NAMALWA (cell line): ENCODE results near the gene EIF4E.
"Not testable (repeated sequence)": the region's sequence is repeated elsewhere in the genome, so short reads cannot be mapped to it uniquely, and the experiment has no call there.

Experiments
- DNase-seq: peaks from one replicate; pipeline ENCODE4 v3.0.0-alpha.2; 2015; ENCODE audit warnings: low spot score

The EIF4E gene, protein sequence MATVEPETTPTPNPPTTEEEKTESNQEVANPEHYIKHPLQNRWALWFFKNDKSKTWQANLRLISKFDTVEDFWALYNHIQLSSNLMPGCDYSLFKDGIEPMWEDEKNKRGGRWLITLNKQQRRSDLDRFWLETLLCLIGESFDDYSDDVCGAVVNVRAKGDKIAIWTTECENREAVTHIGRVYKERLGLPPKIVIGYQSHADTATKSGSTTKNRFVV

DNA sequence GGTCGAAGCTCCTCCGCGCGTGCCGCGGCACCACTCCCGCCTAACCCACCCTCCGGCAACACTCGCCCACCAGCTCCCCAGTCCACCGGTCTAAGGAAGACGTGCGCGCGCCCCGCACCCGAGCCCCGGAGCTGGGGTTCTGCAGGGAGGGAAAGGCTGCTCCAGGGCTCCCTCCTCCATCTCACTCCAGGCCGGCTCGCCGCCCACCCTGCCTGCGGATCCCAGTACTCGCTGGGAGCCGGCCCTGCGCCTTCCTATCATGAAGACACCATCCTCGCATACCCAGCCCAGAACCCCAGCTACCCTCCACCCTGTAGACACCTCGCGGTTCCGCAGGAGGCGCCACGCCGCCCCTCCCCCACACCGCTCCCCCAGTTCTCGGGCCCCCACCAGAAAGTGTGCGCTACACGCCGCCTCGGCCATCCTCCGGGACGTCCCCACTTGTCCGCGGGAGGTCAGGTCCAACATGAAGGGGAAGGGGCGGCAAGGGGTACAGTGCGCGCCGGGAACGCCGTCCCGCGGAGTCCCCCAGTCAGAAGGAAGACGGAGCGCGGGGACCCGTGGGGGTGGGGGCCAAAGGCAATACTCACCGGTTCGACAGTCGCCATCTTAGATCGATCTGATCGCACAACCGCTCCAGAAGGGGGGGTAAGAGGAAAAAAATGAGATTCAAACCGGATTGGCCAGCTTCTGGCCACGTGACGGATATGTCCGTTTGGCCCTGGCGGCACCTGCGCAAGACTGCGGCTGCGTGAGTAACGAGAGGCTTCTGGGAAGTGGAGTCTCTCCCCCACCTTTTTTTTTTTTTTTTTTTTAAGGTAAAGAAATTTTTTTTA is at the start of gene EIF4E:
Gene EIF4E (minus strand): TSS at position 629 of the 836 bp plus-strand sequence. CDS start 21 bp downstream, at position 608.
- DNase-seq: peak; percentile 99

DNA sequence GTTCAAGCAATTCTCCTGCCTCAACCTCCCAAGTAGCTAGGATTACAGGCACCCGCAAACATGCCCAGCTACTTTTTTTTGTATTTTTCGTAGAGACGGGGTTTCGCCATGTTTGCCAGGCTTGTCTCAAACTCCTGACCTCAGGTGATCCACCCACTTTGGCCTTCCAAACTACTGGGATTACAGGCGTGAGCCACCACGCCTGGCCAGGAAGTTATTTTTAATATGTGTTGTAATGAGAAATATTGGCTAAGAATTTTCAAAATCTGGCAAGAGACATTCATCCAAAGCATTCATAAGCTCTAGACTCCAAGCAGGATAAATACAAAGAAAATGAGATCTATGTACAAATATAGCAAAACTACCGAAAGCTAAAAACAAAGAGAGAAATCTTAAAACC is 48.6 kb upstream of the EIF4E start:
- no peak for DNase-seq

DNA sequence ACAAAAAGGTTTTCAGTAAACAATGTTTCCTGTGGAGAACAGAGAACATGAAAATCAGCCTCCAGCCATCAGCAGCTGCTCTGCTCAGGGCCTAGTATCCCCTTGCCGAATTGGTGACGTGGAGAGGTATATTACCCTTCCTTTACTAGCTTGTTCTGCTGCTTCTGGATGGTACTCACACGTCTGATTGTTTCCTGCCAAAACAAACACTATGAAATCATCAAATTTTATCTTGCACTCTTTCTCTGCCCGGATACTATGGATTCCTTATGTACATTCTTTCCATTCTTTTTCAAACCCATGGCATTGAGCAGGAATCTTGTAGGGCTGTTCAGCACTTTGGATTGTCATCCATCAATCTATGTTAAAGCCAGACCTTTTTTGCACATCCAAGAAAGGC is 47.8 kb upstream of the EIF4E start:
- no peak for DNase-seq

DNA sequence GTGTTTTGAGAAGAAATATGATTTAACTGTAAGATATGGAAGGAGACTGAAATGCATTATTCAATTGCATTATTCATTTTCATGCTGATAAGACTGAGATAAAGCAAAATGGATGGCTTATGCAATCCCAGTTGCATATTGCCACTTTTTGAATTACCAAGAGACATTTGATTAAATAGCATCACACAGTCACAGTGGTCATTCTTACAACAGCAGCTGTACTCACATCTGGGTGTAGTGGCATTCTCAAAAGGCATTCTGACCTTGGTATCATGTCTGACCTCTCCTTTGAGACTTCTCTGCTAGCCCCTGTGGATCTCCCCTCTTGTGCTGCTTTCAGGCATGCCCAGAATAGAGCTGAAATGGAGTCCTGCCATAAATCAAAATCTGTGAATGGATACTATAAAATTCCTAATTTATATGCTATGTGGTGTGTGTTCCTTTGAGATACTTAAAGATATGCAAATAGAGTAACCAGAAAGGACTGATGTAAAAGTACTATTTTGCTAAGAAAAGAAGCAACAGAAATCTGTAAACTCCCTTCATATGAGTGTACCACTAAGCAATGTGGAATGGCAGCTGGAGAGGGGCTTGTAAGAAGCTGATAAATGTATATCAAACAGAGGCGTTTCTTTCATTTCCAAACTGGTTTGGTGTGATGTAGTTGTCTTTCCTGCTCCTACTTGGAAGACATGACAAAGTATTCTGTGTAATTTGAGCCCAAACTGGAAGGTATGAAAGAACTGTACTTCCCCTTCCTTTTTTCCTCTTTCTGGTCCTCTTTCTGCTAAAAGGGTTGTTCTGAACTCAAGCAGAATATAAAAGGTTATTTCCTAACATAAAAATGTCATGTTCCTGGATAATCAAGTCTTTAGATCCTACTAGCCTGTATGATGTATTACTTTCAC is 41.2 kb upstream of the EIF4E start:
- peak; percentile 30 for DNase-seq

DNA sequence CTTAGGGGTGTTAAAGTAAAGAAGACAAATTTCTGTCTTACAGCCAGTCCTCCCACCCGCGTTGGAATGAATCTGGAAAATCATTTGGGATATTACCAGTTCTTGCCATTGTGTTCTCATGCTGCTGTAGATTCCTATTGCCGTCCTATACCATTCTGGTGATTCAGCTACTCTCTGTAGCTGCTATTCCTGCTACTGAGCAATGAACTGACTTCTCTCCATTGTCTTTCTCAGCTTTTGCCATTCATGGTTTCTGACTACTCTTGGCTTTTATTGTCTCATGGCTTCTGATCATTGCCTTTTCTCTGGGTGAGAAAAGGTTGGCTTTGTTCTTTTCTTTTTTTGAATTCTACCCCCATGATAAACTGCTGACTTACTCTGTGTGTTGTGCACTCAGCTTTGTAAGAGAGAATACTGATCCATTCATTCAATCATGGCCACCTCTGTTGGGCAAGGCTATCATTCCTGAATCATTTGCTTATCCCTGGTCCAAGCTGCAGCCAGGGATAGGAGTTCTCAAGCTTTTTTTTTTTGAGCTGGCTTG is 38.9 kb upstream of the EIF4E start:
- no peak for DNase-seq

DNA sequence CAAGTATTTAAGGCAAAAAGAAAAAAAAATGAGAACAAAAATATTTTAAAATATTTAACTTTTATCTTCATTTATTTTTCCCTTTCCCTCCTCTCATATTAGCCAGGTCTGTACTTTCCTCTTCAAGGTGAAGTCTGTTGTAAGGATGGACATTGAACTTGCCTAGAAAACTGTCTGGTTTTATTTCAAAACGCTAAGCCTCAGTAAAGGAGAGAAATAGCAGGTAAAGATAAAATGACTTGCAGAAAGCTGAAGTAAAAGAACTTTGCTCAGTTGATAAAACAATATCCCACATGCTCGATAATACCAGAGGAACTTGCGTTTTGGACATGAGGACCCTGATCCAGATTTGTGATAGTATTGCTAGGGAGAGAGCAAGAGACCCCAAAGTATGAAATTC is 38.0 kb upstream of the EIF4E start:
- DNase-seq: no peak

DNA sequence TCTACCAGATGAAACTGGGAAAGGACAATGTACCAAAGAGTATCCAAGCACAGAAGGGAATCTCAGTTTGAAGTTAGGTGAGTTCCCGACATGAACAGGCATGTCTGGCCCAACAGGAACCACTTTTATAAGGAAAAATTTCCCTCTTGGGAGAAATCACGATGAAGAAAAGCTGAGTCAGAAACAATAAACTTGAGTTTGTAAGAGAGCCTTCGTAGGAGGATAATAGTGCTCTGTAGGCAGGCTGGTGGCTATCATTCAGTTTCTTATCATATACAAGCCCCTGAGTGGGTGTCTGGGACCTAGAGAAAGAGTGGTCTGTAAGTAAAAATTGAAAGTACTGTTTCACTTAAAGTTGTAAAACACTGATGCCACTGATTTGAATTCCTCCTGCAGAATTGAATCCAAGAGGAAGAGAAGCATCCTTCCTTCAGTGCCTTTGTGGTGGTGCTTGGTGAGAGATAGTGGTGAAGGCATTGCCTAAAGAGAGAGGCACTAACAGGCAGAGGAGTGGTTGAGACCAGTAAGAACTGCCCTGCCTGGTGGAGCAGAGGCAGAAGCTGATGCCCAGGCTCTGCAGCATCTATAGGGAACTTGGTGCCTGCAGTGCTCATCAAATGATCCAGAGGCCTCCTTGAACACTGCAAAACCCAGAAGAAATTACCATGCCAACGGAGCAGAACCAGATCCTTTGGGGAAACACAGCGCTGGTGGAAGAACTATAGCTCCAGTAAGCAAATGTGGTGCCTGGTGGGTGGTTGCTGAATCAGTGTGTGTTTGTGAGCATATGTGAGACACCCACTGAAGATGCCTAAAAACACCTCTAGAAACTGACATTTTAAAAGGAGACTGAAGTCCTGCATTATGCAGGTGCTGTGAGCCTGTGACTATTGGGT is 34.9 kb upstream of the EIF4E start:
- DNase-seq: no peak

DNA sequence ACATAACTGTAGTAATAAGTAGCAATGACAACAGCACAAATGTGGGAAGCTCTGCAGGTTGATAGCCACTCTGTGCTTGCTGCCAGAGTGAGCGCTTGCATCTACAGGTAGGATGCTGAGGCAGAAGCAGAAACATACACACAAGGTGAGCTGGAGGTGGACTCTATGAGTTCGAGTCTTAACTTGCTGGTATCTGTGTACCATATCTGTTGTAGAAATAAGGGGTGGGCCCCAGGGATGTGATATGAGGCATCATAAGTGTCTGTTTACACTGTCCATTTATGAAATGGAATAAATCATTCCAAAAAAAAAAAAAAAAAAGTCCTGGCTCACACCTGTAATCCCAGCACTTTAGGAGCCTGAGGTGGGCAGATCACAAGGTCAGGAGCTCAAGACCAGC is 32.8 kb upstream of the EIF4E start:
- no peak for DNase-seq

DNA sequence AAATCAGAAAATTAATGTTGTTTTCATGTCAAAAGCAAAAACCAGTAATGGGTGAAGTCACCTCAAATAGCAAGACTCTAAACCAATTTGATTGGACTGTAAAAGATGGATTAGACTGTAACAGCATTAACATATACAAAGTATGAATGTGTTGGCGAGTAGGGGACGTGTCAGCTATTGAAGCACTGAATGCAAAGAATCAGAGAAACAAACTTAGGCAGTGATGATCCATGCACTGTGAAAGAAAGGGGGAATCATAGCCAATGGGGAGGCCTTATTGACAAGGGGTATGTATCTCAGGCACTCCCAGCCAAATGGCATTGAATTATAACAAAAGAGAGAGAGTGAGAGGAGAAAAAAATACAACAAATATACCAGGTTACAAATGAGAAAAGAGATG is 30.5 kb upstream of the EIF4E start:
- no peak for DNase-seq

DNA sequence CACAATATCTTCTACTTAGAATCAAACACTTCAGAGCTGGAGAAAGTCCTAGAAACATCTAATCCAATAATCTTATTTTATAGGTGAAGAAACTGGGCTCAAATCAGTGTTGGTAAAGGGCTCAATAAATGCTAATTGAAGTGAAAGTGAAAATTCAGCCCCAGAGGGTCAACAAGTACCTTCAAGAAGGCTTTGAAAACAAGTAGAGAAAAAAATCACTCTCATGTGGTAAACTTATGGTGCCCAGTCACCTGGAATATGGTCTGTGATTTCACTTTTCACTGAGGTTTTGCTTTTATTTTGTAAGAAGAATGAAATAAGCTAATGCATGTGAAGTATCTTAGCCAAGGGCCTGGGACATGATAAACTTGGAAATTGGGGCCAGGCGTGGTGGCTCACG is 29.1 kb upstream of the EIF4E start:
- no peak for DNase-seq

DNA sequence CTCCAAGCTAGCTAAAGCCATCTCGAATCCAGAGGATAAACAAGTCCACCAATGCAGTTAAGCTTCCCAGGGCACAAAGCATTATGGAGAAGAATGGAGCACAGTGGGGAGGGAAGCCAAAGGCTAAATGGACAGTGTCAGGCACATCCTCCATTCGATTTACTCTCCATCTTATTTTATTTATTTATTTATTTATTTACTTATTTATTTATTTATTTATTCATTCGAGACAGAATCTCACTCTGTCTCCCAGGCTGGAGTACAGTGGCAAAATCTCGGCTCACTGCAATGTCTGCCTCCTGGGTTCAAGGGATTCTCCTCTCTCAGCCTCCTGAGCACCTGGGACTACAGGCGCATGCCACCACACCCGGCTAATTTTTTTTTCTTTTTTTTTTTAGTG is 26.3 kb upstream of the EIF4E start:
- DNase-seq: no peak

DNA sequence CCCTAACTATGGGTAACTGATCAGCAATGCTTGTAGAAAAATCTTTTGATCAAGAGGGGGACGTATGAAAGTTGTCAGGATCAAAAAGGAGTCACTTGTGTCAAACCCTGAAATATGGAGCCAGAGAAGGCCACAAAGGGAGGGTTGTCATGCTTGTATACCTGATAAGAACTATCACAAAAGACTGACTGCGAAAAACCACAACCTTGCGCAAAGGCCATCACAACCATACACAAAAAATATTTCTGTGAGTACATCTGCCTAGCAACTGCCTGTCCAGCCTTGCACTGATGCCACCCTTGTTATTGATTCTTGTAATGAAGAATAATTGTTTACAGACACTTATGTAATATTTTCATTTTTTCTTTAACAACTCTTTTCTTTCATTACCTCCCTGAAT is 22.8 kb upstream of the EIF4E start:
- DNase-seq: no peak

DNA sequence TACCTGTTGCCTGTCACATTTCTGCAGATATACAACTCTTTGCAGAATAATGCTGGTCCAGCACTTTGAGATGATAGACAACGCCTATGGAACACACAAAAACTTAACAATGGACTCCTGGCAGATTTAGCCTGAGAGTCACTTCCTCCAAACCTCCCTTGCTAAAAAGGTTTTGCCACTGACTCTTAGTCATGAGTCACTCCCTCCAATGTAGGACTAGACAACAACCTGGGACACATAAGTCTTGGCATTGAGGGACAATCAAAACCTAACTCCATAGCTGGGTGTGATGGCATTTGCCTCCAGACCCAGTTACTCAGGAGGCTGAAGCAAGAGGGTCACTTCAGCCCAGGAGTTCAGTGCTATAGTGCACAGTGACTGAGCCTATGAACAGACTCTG is 22.0 kb upstream of the EIF4E start:
- no peak for DNase-seq

DNA sequence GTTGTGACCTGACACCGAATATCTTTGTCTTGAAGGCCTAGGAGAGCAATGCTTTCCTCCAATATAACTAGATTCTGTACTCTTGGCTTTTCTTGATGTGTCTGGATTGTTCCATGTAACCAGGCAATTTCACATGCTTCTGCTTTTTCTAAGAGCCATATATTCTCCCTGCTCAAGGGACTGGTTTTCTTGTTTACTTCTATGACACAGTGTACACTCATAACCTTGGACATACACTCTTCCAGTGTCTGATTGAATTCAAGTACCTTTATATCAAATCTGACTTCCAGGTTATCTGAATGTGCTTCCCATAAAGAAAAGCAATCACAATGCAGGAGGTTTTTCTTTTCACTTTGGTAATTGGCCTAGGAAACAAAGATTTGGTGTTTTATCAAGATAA is 17.4 kb upstream of the EIF4E start:
- no peak for DNase-seq

DNA sequence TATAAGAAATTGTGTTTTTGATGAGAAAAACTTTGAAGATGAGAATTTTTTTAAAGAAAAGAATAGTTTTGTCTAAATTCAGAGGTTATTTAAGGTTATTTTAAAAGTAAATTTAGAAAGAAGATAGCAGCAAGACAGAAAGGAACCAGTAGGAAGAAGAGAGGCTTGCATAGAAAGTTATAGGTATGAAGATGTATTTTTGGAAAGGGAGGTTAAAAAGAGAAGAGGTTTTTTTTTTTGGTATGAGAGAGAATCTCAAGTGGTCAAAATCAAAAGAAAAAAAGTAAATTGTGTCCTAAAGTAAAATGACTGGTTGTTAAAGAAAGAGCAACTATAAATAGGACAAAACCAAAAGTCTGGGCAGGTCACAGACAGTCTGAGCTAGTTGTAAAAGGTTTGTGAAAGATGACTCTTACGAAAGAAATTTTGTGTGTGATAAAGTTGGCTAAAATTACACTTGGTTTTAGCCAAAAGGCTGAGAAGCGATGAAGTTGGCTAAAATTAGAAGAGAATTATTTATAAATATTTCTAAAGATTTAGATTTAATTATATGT is 16.4 kb upstream of the EIF4E start:
- DNase-seq: no peak

DNA sequence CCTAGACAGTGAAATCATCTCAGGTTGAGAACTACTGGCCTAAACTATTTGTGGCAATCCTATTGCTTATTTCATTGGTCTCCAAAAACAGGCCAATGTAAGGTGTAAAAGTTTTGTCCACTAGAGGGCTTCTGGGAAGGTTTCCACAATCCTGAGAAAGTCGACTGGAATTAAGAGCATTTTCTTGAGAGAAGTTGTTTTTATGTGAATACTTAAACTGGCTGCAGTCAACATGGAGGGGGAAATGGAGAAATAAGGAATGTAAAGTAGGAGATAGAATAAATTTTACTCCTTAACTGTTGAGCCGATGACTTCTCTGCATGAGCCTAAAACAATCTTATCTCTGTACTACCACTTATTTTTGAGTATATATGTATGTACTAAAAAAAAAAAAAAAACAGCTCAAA is 11.0 kb upstream of the EIF4E start:
- DNase-seq: peak; percentile 69

DNA sequence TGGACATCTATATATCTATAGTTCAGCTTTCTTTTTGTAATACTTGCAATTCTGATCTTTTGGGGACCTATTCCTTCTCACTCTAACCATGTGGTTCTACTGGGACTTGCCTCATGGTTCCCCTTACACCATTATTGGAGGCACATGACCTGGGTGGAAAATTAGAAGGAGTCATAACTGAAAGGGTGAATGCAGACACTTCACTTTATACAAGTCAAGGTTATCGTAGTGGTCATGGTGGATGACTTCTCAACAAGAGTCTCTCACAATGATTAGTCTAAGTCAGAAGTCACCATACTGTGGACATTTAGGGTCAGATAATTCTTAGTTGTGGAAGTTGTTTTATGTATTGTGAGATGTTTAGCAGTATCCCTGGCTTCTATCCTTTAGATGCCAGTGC is 10.5 kb upstream of the EIF4E start:
- DNase-seq: no peak

DNA sequence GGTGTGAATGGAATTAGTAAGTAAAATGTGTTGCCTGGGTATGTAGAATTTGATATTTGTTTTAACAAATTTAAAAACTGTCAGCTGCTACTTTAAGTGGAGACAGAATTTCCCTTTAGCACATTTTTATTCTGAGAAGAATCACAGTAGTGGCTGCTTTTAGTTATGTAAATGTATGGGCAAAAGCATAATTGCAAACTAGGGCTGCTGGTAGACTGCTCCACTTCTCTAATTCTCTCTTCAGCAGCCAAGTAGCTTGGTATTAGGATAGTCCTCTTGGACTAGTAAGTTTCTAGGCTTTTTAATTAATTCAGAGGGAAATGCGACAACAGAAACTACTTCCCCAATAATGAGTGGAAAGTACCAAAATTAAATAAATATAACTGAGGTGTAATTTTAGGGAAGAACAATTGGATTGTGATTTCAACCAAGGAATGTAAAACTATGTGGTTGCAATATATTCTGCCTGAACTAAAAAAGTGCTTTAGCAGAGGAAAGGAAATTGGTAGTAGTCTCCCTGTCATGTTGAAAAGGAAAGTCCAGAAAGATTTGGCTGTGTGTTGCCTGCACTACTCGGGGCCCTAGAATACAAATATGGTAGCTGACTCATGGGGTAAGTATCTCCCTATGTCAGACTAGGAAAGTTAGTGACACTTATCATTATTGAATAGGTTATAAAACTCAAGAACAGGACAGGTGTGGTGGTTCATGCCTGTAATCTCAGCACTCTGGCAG is 9.2 kb upstream of the EIF4E start:
- no peak for DNase-seq

DNA sequence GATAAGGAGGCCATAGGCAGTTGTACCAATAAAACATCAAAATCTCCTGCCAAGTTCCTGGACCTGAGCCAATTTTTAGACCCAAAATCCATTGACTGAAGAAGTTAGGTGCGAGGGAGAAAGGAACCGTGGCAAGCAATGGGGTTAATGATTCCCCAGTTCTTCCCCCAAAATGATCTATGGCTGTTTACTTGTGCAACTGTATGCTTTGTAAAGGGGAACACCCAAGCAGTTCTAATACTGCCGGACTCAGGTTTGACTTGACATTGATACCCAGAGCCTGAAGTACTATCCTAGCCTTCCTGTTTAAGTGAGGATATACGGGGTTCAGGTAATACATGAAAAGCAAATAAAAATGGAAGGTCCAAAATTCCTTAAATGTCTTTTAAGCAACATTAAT is 6.7 kb upstream of the EIF4E start:
- no peak for DNase-seq

DNA sequence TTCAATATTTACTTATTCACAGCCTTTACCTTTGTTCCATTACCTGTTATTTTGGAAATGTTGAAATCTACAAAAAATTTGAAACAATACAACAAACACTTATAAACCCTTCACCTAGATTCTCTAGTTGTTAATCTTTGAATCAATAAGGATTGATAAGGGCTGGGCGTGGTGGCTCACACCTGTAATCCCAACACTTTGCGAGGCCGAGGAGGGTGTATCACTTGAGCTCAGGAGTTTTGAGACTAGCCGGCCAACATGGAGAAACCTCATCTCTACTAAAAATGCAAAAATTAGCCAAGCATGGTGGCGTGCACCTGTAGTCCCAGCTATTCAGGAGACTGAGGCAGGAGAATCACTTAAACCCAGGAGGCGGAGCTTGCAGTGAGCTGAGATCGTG is 5.9 kb upstream of the EIF4E start:
- DNase-seq: not testable (repeated sequence)
